Thyroid gland (tissue), 4 donors: ENCODE data around the gene MRPL10. TPM values are rescaled to one million over a fixed set of nuclear protein-coding genes. Genes with fewer than 3 reads are reported as not detected.
A peak's percentile ranks its signal among the peaks of the same experiment; 100 is the strongest.

Experiments used
- DNase-seq, 2 donors: peaks; one replicate each; pipeline ENCODE4 v3.0.0-alpha.2; 2019
- H3K27ac ChIP-seq, 3 donors: fragments of 200-600 bp; sonication (generic); 1 replicate in 2 of 3; 2 replicates in 1 of 3; pipeline ENCODE4 v1.5.1; 2016 to 2019; ENCODE audit warnings: mild to moderate bottlenecking in 1 of 3, moderate library complexity in 1 of 3
- H3K27me3 ChIP-seq: fragments of 200-600 bp; sonication (generic); one replicate; pipeline ENCODE4 v1.5.1; 2019
- H3K36me3 ChIP-seq, 2 donors: fragments of 200-600 bp; sonication (generic); one replicate each; pipeline ENCODE4 v1.5.1; 2016 to 2019
- H3K4me1 ChIP-seq, 2 donors: fragments of 200-600 bp; sonication (generic); one replicate each; pipeline ENCODE4 v1.5.1; 2017 to 2019
- H3K4me3 ChIP-seq, 3 donors: fragments of 200-600 bp; sonication (generic); replicated peaks in 1 of 3; 1 replicate in 2 of 3; 2 replicates in 1 of 3; pipeline ENCODE4 v1.5.1; 2016; ENCODE audit warnings: mild to moderate bottlenecking in 1 of 3
- H3K9me3 ChIP-seq: fragments of 200-600 bp; sonication (generic); one replicate; pipeline ENCODE4 v1.5.1; 2017
- POLR2A ChIP-seq, 2 donors: fragments of 450-650 bp; IDR thresholded peaks; one replicate each; pipeline ENCODE4 v1.6.1; 2017; ENCODE audit warnings: antibody characterized with exemption in 2 of 2, mild to moderate bottlenecking in 2 of 2, moderate library complexity in 1 of 2
- WGBS, 2 donors: methylation state at CpG; one replicate each; pipeline ENCODE4 v1.1.5; 2017; 5-methylcytosine and 5-hydroxymethylcytosine counted together
- intact Hi-C: fragments of 100-400 bp; cut with DNase I; formaldehyde crosslinking; loops from one replicate; pipeline ENCODE4 v1.15.1; 2023
- total RNA-seq, 4 donors: library from RNA; depleted of rRNA; stranded (reverse); fragments of >200 nt; gene quantifications; one replicate each; pipeline ENCODE4 v1.2.3, GENCODE V29; 2016
- TF ChIP-seq, protein P1 (sequence below), 6 experiments: fragments of 200-600 bp in 3 of 6; fragments of 450-650 bp in 3 of 6; sonication (generic) in 3 of 6; IDR thresholded peaks; one replicate each; pipeline ENCODE4 v1.5.1; 2016 to 2019; ENCODE audit warnings: antibody characterized with exemption in 6 of 6, mild to moderate bottlenecking in 2 of 6, inconsistent platforms in 1 of 6, moderate library complexity in 1 of 6

MRPL10 gene
- total RNA-seq, 4 donors from 2014 or later, result 36.1 to 51.9 (median 39.1) TPM

GRCh38 chr17:47791025-47791424, 40.3 kb downstream of the MRPL10 start:
- Histone ChIP-seq H3K9me3 (no peaks in the 10 kb centered on the region), H3K27me3 (peaks cover 11% of the 10 kb centered on the region), H3K27ac (no peak overlapping the region), H3K4me1 (peaks cover 0 to 8% of the 10 kb centered on the region in 2 donors), H3K36me3 (no peaks in the 10 kb centered on the region), H3K4me3 (no peak overlapping the region)
- no peak for TF ChIP-seq POLR2A (IDR thresholded peaks at IDR 0.05)
- TF ChIP-seq, protein P1, sequence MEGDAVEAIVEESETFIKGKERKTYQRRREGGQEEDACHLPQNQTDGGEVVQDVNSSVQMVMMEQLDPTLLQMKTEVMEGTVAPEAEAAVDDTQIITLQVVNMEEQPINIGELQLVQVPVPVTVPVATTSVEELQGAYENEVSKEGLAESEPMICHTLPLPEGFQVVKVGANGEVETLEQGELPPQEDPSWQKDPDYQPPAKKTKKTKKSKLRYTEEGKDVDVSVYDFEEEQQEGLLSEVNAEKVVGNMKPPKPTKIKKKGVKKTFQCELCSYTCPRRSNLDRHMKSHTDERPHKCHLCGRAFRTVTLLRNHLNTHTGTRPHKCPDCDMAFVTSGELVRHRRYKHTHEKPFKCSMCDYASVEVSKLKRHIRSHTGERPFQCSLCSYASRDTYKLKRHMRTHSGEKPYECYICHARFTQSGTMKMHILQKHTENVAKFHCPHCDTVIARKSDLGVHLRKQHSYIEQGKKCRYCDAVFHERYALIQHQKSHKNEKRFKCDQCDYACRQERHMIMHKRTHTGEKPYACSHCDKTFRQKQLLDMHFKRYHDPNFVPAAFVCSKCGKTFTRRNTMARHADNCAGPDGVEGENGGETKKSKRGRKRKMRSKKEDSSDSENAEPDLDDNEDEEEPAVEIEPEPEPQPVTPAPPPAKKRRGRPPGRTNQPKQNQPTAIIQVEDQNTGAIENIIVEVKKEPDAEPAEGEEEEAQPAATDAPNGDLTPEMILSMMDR (IDR thresholded peaks at IDR 0.05), result no peak
- 40 to 45% methylated on average over 3 of the region's 3 CpGs for WGBS, 2 donors
- DNase-seq, result no peak
- intact Hi-C loops, result no loop called here

- no peak overlapping the region for H3K27ac ChIP-seq
- 6 to 11% methylated on average over 21 to 22 of the region's 70 CpGs for WGBS, 2 donors
- no peaks in the 10 kb centered on the region for H3K9me3 ChIP-seq
- H3K27me3 ChIP-seq, result peaks cover 11% of the 10 kb centered on the region
- H3K4me1 ChIP-seq, result peaks cover 0 to 8% of the 10 kb centered on the region in 2 donors
- H3K4me3 ChIP-seq, result peak overlapping the region in 1 of 3 donors; percentile 1
- peak; percentile 46 to 50 for DNase-seq
- no peak for TF ChIP-seq POLR2A (IDR thresholded peaks at IDR 0.05)
- TF ChIP-seq, protein P1 (IDR thresholded peaks at IDR 0.05), result peak in 5 of 6 experiments; percentile 14 to 48 (median 21)
- intact Hi-C loops, result no loop called here
- H3K36me3 ChIP-seq, result no peaks in the 10 kb centered on the region
Observed at GRCh38 chr17:47789611-47790561, 41.5 kb downstream of the MRPL10 start.

GRCh38 chr17:47785538-47786123, 45.7 kb downstream of the MRPL10 start:
- intact Hi-C loops, result no loop called here
- peak in 1 of 2 donors; percentile 32 for DNase-seq
- H3K27ac ChIP-seq, result no peak overlapping the region
- no peak for TF ChIP-seq POLR2A (IDR thresholded peaks at IDR 0.05)
- TF ChIP-seq, protein P1 (IDR thresholded peaks at IDR 0.05), result no peak
- no peaks in the 10 kb centered on the region for H3K9me3 ChIP-seq
- peaks cover 3% of the 10 kb centered on the region for H3K27me3 ChIP-seq
- H3K36me3 ChIP-seq, result no peaks in the 10 kb centered on the region
- WGBS, 2 donors, result 33 to 40% methylated on average over 5 of the region's 5 CpGs
- H3K4me3 ChIP-seq, result no peak overlapping the region
- peaks cover 0 to 8% of the 10 kb centered on the region in 2 donors for H3K4me1 ChIP-seq

DNA sequence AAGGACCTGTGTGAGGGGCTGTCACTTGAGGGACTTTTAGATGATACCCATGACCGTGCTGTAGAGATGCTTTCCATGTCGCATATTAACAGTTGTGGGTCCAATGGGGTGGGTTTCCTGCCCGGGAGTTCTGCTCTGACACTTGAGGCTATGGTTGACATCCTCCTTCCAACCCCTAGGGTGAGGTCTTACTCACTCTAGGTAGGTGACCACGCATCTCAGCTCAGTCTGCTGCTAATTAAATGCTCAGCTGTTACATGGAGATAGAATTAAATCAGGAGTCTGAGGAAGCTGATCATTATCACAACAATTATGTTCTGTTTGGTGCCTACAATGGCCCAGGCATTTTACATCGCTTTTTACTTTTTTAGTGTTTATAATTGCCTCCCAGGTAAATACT, 49.9 kb downstream of the MRPL10 start:
- H3K9me3 ChIP-seq, result no peaks in the 10 kb centered on the region
- H3K4me1 ChIP-seq, result no peaks in the 10 kb centered on the region
- H3K36me3 ChIP-seq, result no peaks in the 10 kb centered on the region
- intact Hi-C loops, result no loop called here
- H3K27ac ChIP-seq, result no peak overlapping the region
- TF ChIP-seq, protein P1 (IDR thresholded peaks at IDR 0.05), result no peak
- no peak for TF ChIP-seq POLR2A (IDR thresholded peaks at IDR 0.05)
- peaks cover 5% of the 10 kb centered on the region for H3K27me3 ChIP-seq
- WGBS, 2 donors, result 81 to 82% methylated on average over 4 to 5 of the region's 5 CpGs
- H3K4me3 ChIP-seq, result no peak overlapping the region
- DNase-seq, result no peak
